ENCODE results near the gene C17orf67. TPM values are rescaled to one million over a fixed set of nuclear protein-coding genes. Genes with fewer than 3 reads are reported as not detected.

Gene C17orf67
- total and polyA plus RNA-seq, 10 of the 15 experiments (the other 5 are each of a cell fraction or from before 2014, with no cell fraction given): 0.24 to 3.3 (median 0.89) TPM

DNA sequence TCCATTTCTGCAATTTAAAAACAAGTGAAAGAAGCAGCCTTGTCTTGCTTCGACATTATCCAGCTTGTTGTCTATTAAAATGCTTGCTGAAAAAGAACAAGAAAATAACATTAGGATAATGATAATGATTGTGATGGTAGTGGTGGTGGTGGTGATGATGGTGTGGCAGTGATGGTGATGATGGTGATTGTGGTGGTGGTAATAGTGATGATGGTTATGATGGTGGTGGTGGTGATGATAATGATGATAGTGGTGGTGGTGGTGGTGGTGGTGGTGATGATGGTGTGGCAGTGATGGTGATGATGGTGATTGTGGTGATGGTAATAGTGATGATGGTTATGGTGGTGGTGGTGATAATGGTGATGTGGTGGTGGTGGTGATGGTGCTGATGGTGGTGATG, 41.5 kb downstream of the C17orf67 start:
- Histone ChIP-seq H3K9me3 (replicated peaks; ENCODE audit: control insufficient read depth, insufficient read depth, low read length) (no peaks in the 10 kb centered on the region), H3K4me2 (ENCODE audit: control insufficient read depth, insufficient read depth) (no peak overlapping the region), H2AFZ (ENCODE audit: control insufficient read depth, low read depth, low read length) (no peak overlapping the region), H3K9ac (ENCODE audit: control insufficient read depth, insufficient read depth, low read length) (no peak overlapping the region), H3K36me3 (ENCODE audit: control insufficient read depth in 2 of 2, insufficient read depth in 2 of 2, low read length in 1 of 2) (no peaks in the 10 kb centered on the region), H3K4me3 (no peak overlapping the region), H3K79me2 (ENCODE audit: control insufficient read depth, insufficient read depth, low read length) (no peaks in the 10 kb centered on the region), H3K27me3 (replicated peaks in 1 of 2; ENCODE audit: control insufficient read depth in 2 of 2, insufficient read depth in 2 of 2, low read length in 1 of 2) (no peaks in the 10 kb centered on the region; a peak in 1 of 4 replicates), H3K27ac (ENCODE audit: control insufficient read depth, insufficient read depth) (no peak overlapping the region), H4K20me1 (ENCODE audit: control insufficient read depth, insufficient read depth) (no peaks in the 10 kb centered on the region), H3K4me1 (ENCODE audit: control insufficient read depth, insufficient read depth, low read length) (peaks cover 4% of the 10 kb centered on the region)
- BruUV-seq (replicated peaks): no TSS peak
- RAD21 ChIA-PET (ENCODE audit: unreplicated experiment): no interaction called here
- WGBS (ENCODE audit: insufficient coverage, insufficient replicate concordance, low lambda C conversion rate, missing lambda C conversion rate): 42% methylated on average over 1 of the region's 1 CpG
- no peak for ATAC-seq
- in situ Hi-C loops (cut with MboI) (no loop called here), intact Hi-C loops (cut with micrococcal nuclease; ENCODE audit: unreplicated experiment) (no loop called here)
- SMC1A ChIA-PET (ENCODE audit: uncharacterized antibody, unreplicated experiment): no interaction called here
- no peak for DNase-seq (ENCODE audit: low read depth, low spot score)
- FAIRE-seq: no peak
- POLR2A ChIA-PET: no interaction called here
- CTCF ChIA-PET: interaction anchor here (4.3 kb wide), 1 partner anchor 12 kb away, joined by 22 read pairs; no protein-coding TSS in a partner anchor
- TF ChIP-seq, protein P1, sequence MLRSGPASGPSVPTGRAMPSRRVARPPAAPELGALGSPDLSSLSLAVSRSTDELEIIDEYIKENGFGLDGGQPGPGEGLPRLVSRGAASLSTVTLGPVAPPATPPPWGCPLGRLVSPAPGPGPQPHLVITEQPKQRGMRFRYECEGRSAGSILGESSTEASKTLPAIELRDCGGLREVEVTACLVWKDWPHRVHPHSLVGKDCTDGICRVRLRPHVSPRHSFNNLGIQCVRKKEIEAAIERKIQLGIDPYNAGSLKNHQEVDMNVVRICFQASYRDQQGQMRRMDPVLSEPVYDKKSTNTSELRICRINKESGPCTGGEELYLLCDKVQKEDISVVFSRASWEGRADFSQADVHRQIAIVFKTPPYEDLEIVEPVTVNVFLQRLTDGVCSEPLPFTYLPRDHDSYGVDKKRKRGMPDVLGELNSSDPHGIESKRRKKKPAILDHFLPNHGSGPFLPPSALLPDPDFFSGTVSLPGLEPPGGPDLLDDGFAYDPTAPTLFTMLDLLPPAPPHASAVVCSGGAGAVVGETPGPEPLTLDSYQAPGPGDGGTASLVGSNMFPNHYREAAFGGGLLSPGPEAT (IDR thresholded peaks at IDR 0.05; ENCODE audit: low read depth): no peak
- TF ChIP-seq NFYA (IDR thresholded peaks at IDR 0.05; ENCODE audit: borderline replicate concordance, low read depth, low read length) (no peak), USF1 (IDR thresholded peaks at IDR 0.05; ENCODE audit: borderline replicate concordance, extremely low read length, insufficient read depth, low read depth, low read length) (no peak), NRF1 (conservative IDR thresholded peaks at IDR 0.05; ENCODE audit: low read depth, low read length) (no peak), BRCA1 (IDR thresholded peaks at IDR 0.05; ENCODE audit: low read depth, low read length) (no peak), RELA (IDR thresholded peaks at IDR 0.05; ENCODE audit: borderline replicate concordance, partially characterized antibody) (no peak), CBFB (IDR thresholded peaks at IDR 0.05; ENCODE audit: low read depth) (no peak), CREB1 (IDR thresholded peaks at IDR 0.05; ENCODE audit: low read depth) (no peak), RB1 (IDR thresholded peaks at IDR 0.05; ENCODE audit: borderline replicate concordance) (no peak), E2F8 (IDR thresholded peaks at IDR 0.05; ENCODE audit: low read depth, partially characterized antibody) (no peak), HSF1 (IDR thresholded peaks at IDR 0.05; ENCODE audit: low read depth, low read length) (no peak), SP1 (IDR thresholded peaks at IDR 0.05; ENCODE audit: low read depth, low read length) (no peak), NFXL1 (IDR thresholded peaks at IDR 0.05; ENCODE audit: borderline replicate concordance) (no peak), E2F4 (IDR thresholded peaks at IDR 0.05; ENCODE audit: low read depth, low read length) (no peak)
